A549 (cell line): ENCODE results near the gene AQP12B.

ENCODE experiments used
- CHD4 ChIP-seq: fragments of 200-600 bp; sonication (generic); IDR thresholded peaks from 2 replicates; pipeline ENCODE4 v1.6.1; 2016; ENCODE audit warnings: antibody characterized with exemption, mild to moderate bottlenecking, borderline replicate concordance
- EP300 ChIP-seq, 2 experiments: fragments of >200 bp; sonication (Bioruptor Twin); formaldehyde crosslinking; IDR thresholded peaks; 2 replicates in 1 of 2; 3 replicates in 1 of 2; pipeline ENCODE4 v1.6.1; 2016 to 2017
- ESRRA ChIP-seq: fragments of 150-350 bp; IDR thresholded peaks from 2 replicates; pipeline ENCODE4 v1.6.1; 2014; ENCODE audit warnings: mild to moderate bottlenecking, low read length, borderline replicate concordance
- HEYL ChIP-seq: fragments of 250-450 bp; sonication (Bioruptor Pico); IDR thresholded peaks from 2 replicates; pipeline ENCODE4 v1.8.0; 2021; ENCODE audit warnings: mild to moderate bottlenecking, moderate library complexity
- NPAS2 ChIP-seq: fragments of 250-450 bp; sonication (Bioruptor Pico); IDR thresholded peaks from 2 replicates; pipeline ENCODE4 v1.8.0; 2022; ENCODE audit warnings: mild to moderate bottlenecking, moderate library complexity, borderline replicate concordance
- PHF8 ChIP-seq: fragments of 200-600 bp; sonication (generic); IDR thresholded peaks from 2 replicates; pipeline ENCODE4 v1.6.1; 2016; ENCODE audit warnings: low read depth, mild to moderate bottlenecking, antibody characterized with exemption, moderate library complexity, borderline replicate concordance
- RFX5 ChIP-seq: fragments of 450-650 bp; IDR thresholded peaks from 2 replicates; pipeline ENCODE4 v1.7.1; 2014; ENCODE audit warnings: antibody characterized with exemption, mild to moderate bottlenecking, moderate library complexity
- TFCP2L1 ChIP-seq: fragments of 250-450 bp; sonication (Bioruptor Pico); IDR thresholded peaks from 2 replicates; pipeline ENCODE4 v1.5.0; 2021; ENCODE audit warnings: mild to moderate bottlenecking
- TF ChIP-seq, protein P1 (sequence below): fragments of >200 bp; sonication (Bioruptor Twin); formaldehyde crosslinking; IDR thresholded peaks from 3 replicates; pipeline ENCODE4 v1.5.1; 2016
- TF ChIP-seq, protein P2 (sequence below): fragments of 150-350 bp; IDR thresholded peaks from 2 replicates; pipeline ENCODE4 v1.6.1; 2014; ENCODE audit warnings: low read depth, mild to moderate bottlenecking, low read length

DNA sequence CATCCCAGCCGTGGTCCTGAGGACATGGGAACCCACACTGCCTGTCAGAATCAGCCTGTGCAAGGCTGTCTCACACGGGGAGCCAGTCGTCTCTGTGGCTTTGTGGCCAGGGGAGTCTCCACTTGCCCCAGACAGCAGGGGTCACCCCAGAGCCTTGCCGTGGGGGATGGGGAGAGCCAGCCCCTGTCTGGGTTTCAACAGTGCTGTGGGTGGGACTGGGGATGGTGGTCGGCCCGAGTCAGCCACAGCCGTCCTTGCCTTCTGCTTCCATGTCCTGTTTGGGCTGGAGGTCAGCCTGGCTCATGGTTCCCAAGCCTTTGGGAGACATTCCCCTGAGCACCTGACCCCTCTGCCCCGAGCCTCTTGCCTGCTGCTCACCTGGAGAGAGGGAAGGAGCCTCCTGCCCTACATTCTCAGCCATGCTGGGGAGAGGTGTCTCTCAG lies 37.8 kb downstream of the AQP12B start:
- TF ChIP-seq RFX5 = no peak
- TF ChIP-seq EP300 (IDR thresholded peaks at IDR 0.05) = no peak
- TF ChIP-seq, protein P1, sequence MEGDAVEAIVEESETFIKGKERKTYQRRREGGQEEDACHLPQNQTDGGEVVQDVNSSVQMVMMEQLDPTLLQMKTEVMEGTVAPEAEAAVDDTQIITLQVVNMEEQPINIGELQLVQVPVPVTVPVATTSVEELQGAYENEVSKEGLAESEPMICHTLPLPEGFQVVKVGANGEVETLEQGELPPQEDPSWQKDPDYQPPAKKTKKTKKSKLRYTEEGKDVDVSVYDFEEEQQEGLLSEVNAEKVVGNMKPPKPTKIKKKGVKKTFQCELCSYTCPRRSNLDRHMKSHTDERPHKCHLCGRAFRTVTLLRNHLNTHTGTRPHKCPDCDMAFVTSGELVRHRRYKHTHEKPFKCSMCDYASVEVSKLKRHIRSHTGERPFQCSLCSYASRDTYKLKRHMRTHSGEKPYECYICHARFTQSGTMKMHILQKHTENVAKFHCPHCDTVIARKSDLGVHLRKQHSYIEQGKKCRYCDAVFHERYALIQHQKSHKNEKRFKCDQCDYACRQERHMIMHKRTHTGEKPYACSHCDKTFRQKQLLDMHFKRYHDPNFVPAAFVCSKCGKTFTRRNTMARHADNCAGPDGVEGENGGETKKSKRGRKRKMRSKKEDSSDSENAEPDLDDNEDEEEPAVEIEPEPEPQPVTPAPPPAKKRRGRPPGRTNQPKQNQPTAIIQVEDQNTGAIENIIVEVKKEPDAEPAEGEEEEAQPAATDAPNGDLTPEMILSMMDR = no peak
- TF ChIP-seq ESRRA = no peak
- TF ChIP-seq PHF8 = no peak
- TF ChIP-seq TFCP2L1 (CRISPR knock-in tag) = no peak
- TF ChIP-seq HEYL (CRISPR knock-in tag) = no peak
- TF ChIP-seq NPAS2 = no peak
- TF ChIP-seq CHD4 = no peak
- TF ChIP-seq, protein P2, sequence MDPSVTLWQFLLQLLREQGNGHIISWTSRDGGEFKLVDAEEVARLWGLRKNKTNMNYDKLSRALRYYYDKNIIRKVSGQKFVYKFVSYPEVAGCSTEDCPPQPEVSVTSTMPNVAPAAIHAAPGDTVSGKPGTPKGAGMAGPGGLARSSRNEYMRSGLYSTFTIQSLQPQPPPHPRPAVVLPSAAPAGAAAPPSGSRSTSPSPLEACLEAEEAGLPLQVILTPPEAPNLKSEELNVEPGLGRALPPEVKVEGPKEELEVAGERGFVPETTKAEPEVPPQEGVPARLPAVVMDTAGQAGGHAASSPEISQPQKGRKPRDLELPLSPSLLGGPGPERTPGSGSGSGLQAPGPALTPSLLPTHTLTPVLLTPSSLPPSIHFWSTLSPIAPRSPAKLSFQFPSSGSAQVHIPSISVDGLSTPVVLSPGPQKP = no peak
